GM23338 (cell line): Measurements from ENCODE around the gene PXT1.

Experiments used
- CREB1 ChIP-seq: fragments of 250-450 bp; sonication (Bioruptor Pico); IDR thresholded peaks from 2 replicates; pipeline ENCODE4 v1.5.0; 2020; ENCODE audit warnings: low read depth, mild to moderate bottlenecking, moderate library complexity
- EZH2 ChIP-seq: fragments of 200-600 bp; sonication (generic); IDR thresholded peaks from one replicate; pipeline ENCODE4 v1.8.0; 2017; ENCODE audit warnings: antibody characterized with exemption, mild to moderate bottlenecking, low read depth; ENCODE audit not compliant: unreplicated experiment
- EZH2phosphoT487 ChIP-seq: fragments of 200-600 bp; sonication (generic); IDR thresholded peaks from one replicate; pipeline ENCODE4 v1.8.1; 2018; ENCODE audit warnings: antibody characterized with exemption; ENCODE audit not compliant: unreplicated experiment
- POLR2AphosphoS5 ChIP-seq: IDR thresholded peaks from 2 replicates; pipeline ENCODE4 v1.6.1; 2016; ENCODE audit warnings: antibody characterized with exemption, low read depth
- STAT1 ChIP-seq: IDR thresholded peaks from one replicate; pipeline ENCODE4 v1.6.1; 2016; ENCODE audit warnings: antibody characterized with exemption; ENCODE audit not compliant: unreplicated experiment
- TF ChIP-seq, protein P1 (sequence below), 2 experiments: fragments of 200-600 bp in 1 of 2; sonication (generic) in 1 of 2; conservative IDR thresholded peaks; 2 replicates each; pipeline versions ENCODE4 v1.5.1 to v1.6.1; 2016 to 2017; ENCODE audit warnings: antibody characterized with exemption in 2 of 2, low read depth in 2 of 2, mild to moderate bottlenecking in 2 of 2, moderate library complexity in 1 of 2
- TF ChIP-seq, protein P2 (sequence below): IDR thresholded peaks from one replicate; pipeline ENCODE4 v1.6.1; 2018; ENCODE audit warnings: antibody characterized with exemption; ENCODE audit not compliant: unreplicated experiment

DNA sequence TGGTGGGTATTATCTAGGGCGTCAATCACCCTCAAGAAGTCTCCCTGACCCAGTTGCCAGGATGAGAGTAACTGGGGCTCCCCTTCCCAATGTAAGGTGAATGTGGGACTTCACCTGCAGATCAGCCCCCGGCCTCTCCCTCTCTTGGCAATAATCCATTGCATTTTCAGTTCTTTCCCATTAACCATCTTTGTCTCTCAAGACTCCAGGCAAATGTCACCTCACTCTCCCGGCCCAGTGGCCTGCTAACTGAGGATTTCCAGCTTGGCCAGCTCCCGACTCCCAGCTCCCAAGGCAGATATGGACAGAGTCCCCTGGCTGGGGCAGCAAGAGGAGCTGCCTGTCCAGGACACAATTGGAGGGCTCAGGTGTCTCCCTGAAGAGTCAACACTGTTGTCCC, 62.5 kb downstream of the PXT1 start:
- TF ChIP-seq, protein P1, sequence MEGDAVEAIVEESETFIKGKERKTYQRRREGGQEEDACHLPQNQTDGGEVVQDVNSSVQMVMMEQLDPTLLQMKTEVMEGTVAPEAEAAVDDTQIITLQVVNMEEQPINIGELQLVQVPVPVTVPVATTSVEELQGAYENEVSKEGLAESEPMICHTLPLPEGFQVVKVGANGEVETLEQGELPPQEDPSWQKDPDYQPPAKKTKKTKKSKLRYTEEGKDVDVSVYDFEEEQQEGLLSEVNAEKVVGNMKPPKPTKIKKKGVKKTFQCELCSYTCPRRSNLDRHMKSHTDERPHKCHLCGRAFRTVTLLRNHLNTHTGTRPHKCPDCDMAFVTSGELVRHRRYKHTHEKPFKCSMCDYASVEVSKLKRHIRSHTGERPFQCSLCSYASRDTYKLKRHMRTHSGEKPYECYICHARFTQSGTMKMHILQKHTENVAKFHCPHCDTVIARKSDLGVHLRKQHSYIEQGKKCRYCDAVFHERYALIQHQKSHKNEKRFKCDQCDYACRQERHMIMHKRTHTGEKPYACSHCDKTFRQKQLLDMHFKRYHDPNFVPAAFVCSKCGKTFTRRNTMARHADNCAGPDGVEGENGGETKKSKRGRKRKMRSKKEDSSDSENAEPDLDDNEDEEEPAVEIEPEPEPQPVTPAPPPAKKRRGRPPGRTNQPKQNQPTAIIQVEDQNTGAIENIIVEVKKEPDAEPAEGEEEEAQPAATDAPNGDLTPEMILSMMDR (conservative IDR thresholded peaks at IDR 0.05; ENCODE audit: low read depth in 2 of 2) = no peak
- TF ChIP-seq POLR2AphosphoS5 = no peak
- no peak for TF ChIP-seq EZH2
- no peak for TF ChIP-seq EZH2phosphoT487
- TF ChIP-seq, protein P2, sequence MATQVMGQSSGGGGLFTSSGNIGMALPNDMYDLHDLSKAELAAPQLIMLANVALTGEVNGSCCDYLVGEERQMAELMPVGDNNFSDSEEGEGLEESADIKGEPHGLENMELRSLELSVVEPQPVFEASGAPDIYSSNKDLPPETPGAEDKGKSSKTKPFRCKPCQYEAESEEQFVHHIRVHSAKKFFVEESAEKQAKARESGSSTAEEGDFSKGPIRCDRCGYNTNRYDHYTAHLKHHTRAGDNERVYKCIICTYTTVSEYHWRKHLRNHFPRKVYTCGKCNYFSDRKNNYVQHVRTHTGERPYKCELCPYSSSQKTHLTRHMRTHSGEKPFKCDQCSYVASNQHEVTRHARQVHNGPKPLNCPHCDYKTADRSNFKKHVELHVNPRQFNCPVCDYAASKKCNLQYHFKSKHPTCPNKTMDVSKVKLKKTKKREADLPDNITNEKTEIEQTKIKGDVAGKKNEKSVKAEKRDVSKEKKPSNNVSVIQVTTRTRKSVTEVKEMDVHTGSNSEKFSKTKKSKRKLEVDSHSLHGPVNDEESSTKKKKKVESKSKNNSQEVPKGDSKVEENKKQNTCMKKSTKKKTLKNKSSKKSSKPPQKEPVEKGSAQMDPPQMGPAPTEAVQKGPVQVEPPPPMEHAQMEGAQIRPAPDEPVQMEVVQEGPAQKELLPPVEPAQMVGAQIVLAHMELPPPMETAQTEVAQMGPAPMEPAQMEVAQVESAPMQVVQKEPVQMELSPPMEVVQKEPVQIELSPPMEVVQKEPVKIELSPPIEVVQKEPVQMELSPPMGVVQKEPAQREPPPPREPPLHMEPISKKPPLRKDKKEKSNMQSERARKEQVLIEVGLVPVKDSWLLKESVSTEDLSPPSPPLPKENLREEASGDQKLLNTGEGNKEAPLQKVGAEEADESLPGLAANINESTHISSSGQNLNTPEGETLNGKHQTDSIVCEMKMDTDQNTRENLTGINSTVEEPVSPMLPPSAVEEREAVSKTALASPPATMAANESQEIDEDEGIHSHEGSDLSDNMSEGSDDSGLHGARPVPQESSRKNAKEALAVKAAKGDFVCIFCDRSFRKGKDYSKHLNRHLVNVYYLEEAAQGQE = no peak
- TF ChIP-seq STAT1 = no peak
- TF ChIP-seq CREB1 (CRISPR knock-in tag) = no peak
